LHCN-M2 (cell line): ENCODE measurements around the gene SSTR5. TPM values are rescaled to one million over a fixed set of nuclear protein-coding genes. Genes with fewer than 3 reads are reported as not detected.
A peak's percentile ranks its signal among the peaks of the same experiment; 100 is the strongest.
"Not testable (repeated sequence)": the region's sequence is repeated elsewhere in the genome, so short reads cannot be mapped to it uniquely, and the experiment has no call there.

ENCODE experiments used
- DNase-seq: peaks from one replicate; pipeline ENCODE4 v3.0.0-alpha.2; 2012; ENCODE audit warnings: low read depth
- total RNA-seq: library from RNA; depleted of rRNA; stranded (reverse); fragments of >200 nt; gene quantifications from 2 replicates; pipeline ENCODE4 v1.2.3, GENCODE V29; 2014

The SSTR5 gene
- total RNA-seq, 1 experiment from 2014 or later, result 0.98 TPM

DNA sequence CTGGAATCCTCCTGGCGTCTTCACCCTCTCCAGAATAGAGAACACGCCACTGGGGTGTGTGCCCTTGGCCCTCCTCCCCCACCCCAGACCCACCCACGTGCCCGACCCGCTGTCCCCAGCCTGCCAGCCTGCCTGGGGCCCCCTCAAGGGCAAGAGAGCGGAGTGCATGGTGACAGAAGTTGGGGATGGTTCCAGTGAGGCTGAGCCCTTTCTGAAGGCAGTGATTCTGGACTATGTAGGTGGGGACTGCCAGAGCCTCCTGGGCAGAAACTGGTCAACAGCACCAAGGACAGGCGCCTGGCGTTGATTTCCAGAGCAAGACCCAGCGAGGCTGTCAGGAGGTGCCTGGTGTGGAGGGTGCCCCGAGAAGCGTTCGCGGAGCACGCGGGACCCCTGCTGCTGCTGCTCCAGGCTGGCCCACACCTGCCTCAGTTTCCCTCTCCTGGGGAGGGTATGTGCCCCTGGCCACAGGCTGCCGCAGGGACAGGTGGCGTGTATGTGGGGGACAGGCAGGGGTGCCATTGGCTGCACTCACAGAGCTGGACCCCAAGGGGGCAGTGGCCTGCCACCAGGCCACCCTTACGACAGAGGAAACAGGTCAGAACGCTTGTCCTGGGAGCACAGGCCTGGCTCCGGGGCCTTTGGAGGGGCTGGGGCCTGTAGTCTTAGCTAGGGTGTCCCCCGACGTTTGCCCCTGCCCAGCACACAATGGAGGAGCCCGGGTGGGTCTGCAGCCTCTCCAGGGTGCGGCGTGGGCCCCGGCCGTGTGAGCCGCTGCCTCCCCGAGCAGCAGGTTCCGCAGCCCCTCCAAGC lies 1.2 kb downstream of the SSTR5 start:
- no peak for DNase-seq

- DNase-seq, result no peak
These were observed 1.8 kb downstream of the SSTR5 start for GRCh38 chr16:1074379-1074649.

DNA sequence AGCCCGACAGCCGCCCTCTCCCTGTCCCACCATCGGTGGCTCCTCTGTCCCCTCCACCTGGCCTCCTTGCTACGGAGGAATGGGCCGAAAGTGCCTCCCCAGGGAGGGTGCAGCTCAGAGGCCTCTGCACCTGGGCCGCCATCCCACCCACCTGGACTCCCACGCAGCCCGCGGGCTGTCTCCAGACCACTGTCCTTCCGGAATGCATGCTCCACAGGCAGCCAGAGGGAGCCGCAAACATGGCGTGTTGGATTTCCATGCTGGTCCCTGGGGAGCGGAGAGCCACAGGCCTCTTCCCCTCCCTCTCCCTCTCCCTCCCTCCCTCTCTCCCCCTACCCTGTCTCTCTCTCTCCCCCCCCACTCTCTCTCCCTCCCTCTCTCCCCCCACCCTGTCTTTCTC lies 3.0 kb downstream of the SSTR5 start:
- DNase-seq, result no peak

DNA sequence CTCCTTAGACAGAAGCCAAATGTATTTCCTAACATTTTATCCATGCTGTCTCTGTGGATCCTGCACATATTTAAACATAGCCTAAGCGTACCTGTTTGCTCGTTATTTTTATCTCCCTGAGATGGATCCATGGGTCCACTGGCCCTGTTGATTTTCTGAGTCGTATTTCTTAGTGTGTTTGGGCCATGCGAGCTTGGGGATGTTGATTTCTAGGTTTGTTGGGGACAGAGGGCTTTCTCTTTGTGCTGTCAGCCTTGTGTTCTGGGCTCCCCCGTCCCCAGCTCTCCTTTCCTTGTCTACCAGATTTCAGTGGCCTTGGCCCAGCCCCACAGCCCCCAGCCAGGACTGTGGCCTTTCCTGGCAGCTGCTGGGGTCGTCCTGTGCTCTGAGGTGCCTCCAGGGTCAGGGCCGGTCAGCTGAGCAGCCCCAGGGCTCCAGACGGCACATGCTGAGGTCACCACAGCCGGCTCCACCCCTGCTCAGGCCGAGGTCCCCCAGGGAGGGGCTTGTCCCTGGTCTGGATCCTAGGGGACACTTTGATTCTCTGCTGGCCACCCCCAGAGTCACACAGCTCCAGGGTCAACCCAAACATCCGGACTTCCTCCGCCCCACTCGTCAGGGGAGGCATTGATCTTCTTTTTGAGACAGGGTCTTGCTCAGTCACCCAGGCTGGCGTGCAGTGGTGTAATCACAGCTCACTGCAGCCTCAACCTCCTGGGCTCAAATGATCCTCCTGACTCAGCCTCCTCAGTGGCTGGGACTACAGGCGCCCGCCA lies 4.4 kb downstream of the SSTR5 start:
- no peak for DNase-seq

GRCh38 chr16:1077877-1078578 lies 5.5 kb downstream of the SSTR5 start:
- DNase-seq, result no peak

DNA sequence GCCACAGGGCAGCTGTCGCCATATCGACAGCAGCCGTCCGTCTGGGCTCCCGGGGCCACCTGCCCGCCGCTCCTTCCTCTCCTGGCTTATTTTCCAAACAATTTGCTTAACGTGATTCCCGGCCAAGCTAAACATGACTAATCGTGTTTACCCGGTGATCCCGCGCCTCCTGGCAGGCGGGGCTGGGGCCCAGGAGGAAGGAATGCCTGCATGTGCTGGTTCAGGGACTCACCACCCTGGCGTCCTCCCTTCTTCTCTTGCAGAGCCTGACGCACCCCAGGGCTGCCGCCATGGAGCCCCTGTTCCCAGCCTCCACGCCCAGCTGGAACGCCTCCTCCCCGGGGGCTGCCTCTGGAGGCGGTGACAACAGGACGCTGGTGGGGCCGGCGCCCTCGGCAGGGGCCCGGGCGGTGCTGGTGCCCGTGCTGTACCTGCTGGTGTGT lies 6.1 kb downstream of the SSTR5 start:
- DNase-seq, result peak; percentile 76

DNA sequence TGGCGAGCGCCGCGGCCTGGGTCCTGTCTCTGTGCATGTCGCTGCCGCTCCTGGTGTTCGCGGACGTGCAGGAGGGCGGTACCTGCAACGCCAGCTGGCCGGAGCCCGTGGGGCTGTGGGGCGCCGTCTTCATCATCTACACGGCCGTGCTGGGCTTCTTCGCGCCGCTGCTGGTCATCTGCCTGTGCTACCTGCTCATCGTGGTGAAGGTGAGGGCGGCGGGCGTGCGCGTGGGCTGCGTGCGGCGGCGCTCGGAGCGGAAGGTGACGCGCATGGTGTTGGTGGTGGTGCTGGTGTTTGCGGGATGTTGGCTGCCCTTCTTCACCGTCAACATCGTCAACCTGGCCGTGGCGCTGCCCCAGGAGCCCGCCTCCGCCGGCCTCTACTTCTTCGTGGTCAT lies 6.8 kb downstream of the SSTR5 start:
- no peak for DNase-seq

- DNase-seq, result no peak
These were observed 7.4 kb downstream of the SSTR5 start for GRCh38 chr16:1079786-1080525.

- no peak for DNase-seq
These were observed 8.5 kb downstream of the SSTR5 start for GRCh38 chr16:1080801-1081733.

- no peak for DNase-seq
These were observed 9.3 kb downstream of the SSTR5 start for GRCh38 chr16:1081734-1082265.

DNA sequence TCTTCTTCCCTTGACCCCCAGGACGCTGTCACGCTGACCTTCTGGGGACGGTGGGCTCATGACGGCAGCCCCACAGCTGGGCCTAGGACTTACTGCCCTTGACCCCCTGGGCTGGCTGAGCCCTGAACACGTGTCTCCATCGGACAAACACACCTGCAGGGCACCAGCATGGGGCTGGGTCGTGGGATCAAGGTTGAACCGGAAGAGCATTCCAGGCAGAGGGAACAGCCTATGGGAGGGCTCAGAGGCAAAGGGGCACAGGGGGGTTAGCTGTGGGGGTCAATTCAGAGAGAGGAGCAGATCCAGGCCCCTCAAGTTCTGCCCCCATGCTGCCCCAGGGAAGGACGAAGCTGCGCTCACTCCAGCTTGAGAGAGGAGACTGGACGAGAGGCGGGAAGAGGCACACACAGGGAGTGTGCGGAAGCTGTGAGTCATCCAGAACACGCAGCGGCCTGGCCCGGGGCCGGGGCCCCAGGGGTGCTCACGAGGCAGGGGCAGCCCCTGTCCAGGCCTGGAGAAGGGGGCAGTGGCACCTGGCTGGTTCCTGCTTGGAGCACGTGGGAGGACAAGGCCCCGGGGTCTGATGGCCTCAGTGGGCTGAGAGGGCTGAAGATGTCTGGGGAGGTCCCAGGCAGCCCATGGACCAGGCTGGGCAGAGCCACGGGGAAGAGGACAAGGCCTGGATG lies 9.9 kb downstream of the SSTR5 start:
- no peak for DNase-seq

- no peak for DNase-seq
These were observed 10.6 kb downstream of the SSTR5 start for GRCh38 chr16:1082952-1083675.

DNA sequence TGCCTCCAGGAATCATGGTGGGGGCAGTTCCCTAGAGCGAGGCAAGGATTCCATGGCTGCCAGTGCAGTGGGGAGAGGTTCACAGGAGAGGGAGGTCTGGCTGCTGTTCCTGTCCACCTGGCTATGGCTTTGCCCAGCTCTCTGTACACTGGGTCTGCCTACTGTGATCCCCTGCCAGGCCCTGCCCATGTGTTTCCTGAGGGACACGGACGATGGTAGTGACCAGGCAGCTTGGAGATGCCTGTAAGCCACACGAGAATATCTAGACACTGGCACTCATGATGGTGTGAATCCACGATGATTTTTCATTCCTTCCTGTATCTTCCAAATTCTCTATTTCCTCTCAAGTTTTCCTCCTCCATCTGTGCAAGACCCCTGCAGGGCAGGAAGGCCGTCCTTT lies 12.4 kb downstream of the SSTR5 start:
- DNase-seq, result no peak

DNA sequence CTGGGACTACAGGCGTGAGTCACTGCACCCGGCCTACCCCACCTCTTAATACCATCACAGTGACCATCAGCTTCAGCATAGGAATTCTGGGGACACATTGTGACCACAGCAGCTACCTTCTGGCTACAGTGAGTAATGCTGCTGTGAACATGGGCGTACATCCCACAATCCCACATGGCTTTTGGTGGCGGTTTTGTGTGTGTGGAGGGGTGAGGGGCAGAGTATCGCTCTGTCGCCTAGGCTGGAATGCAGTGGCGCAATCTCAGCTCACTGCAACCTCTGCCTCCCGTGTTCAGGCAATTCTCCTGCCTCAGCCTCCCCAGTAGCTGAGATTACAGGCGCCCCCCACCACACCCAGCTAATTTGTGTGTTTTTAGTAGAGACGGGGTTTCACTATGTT lies 13.9 kb downstream of the SSTR5 start:
- DNase-seq, result not testable (repeated sequence)

DNA sequence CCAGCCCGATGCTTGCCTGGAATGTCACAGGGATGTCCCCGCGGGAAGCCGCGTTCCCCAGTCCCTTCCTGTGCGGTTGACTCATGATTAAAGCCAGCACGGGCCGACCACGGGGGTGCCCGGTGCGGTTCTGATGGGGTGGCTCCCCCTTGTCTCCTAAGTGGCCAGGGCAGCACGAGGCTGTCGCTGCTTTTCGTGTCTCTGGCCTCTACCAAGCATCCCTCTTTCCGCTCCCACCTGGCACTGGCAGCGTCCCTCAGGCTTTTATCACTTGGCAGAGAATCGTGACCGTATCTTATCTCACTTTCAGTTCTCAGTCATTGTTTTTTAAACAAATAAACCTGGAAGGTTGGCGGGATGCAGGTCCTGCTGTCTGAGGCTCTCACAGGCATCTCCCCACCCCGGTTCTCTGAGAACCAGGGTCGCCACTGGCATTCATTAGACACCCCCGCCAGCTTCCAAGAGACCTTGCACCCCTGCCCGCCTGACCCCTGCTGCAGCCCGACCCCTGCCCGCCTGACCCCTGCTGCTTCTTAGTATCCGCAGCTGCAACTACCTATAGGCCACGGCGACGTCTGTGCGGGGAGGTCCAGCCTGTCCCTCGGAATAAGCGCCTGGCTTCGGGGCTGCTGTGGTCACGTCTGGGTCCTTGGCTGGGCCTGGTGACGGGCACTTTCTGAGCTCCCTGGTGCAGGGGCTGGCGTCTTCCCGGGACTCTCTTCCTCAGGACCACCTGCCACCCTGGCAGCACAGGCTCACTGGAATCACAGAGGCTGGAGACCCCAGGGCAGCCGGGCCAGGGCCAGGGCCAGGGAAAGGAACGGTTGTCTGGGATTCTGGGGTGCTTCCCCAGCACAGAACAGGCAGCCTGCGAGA lies 16.0 kb downstream of the SSTR5 start:
- DNase-seq, result no peak

DNA sequence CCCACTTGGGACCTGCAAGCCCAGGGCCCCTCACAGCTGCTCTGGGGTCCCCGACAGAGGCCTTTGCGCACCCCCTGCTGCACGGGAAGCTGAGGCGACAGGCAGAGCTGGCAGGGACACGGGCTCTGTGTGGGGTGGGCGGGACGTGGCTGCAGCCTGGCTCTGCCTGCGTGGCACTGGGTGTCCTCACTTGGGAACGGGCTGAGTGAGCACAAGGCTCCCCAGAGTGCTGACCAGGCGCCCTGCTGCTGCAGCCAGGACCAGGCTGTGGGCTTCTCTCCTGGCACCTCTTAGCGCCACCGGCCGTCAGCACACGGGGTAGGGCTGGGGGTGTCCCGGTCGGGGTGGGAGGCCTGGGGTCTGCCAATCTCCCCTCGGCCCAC lies 16.9 kb downstream of the SSTR5 start:
- DNase-seq, result no peak

DNA sequence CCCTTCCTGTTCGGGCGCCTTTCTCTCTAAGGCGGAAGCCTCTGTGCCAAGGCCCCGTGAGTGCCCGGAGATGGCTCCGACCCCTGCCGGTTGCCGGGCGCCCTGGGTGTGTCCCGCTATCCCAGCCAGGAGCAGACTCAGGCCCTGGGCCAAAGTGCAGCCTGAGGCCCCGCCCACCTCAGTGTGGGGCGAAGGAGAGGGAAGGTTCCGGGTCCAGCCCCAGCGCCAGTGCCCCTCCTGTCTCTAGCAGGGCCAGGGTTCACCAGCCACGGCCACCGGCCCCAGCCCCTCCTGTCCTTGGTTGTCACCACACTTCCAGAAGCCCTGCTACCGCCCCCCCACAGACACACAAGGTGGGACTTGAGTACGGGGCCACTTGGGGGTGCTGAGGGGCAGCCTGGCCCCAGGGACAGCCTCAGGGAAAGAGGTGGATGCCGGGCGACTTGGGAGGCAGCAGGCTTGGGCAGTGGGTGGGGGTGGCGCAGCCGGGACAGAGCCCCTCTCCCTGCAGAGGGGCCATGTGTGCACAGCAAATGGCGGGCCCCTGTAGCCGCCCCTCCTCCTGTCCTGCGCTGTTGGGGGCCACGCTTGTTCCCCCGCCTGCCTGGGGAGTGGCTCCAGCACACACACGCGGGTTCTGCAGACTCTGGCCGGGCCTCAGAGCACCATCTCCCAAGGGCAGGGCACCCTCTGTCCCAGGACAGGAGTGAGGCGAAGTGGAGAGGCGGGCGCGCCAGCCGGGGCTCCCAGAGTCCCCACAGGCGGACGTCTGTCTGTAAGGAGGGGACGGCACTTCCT lies 17.5 kb downstream of the SSTR5 start:
- DNase-seq, result no peak
